HepG2 (cell line): Measurements from ENCODE around the gene SHC1. TPM values are rescaled to one million over a fixed set of nuclear protein-coding genes. Genes with fewer than 3 reads are reported as not detected.

Experiments
- ARHGAP35 ChIP-seq: sonication (generic); formaldehyde crosslinking; IDR thresholded peaks from 2 replicates; pipeline ENCODE4 v1.9.0; 2022; ENCODE audit warnings: mild to moderate bottlenecking, inconsistent platforms, moderate library complexity, missing genetic modification reagents, borderline replicate concordance
- ESRRA ChIP-seq: sonication (generic); formaldehyde crosslinking; IDR thresholded peaks from 2 replicates; pipeline ENCODE4 v1.5.1; 2020; ENCODE audit warnings: mild to moderate bottlenecking, low read depth, missing genetic modification reagents
- HDAC1 ChIP-seq: sonication (generic); formaldehyde crosslinking; IDR thresholded peaks from 2 replicates; pipeline ENCODE4 v1.5.1; 2020; ENCODE audit warnings: mild to moderate bottlenecking, missing genetic modification reagents
- HIC2 ChIP-seq: sonication (generic); formaldehyde crosslinking; IDR thresholded peaks from 2 replicates; pipeline ENCODE4 v1.9.0; 2022; ENCODE audit warnings: low read depth, missing genetic modification reagents
- JUNB ChIP-seq: sonication (generic); formaldehyde crosslinking; IDR thresholded peaks from 2 replicates; pipeline ENCODE4 v1.8.0; 2022; ENCODE audit warnings: missing genetic modification reagents, mild to moderate bottlenecking, borderline replicate concordance
- MXD4 ChIP-seq: IDR thresholded peaks from 2 replicates; pipeline ENCODE4 v1.6.1; 2016; ENCODE audit warnings: mild to moderate bottlenecking, missing biosample characterization, missing genetic modification reagents
- POGK ChIP-seq: sonication (generic); formaldehyde crosslinking; conservative IDR thresholded peaks from 2 replicates; pipeline ENCODE4 v1.8.0; 2022; ENCODE audit warnings: mild to moderate bottlenecking, moderate library complexity, missing genetic modification reagents
- ZNF142 ChIP-seq: sonication (generic); formaldehyde crosslinking; IDR thresholded peaks from 2 replicates; pipeline ENCODE4 v1.4.0; 2020; ENCODE audit warnings: missing genetic modification reagents
- ZNF576 ChIP-seq: sonication (generic); formaldehyde crosslinking; IDR thresholded peaks from 2 replicates; pipeline ENCODE4 v1.4.0; 2020; ENCODE audit warnings: mild to moderate bottlenecking, missing genetic modification reagents
- polyA plus RNA-seq, 8 experiments: library from polyadenylated mRNA; depleted of rRNA in 3 of 8; stranded (reverse) in 7 of 8; unstranded in 1 of 8; fragments of >200 nt; fragmentation: Illumina TruSeq in 4 of 8; extraction: Trizol in 4 of 8; gene quantifications; 2 replicates each; pipeline versions ENCODE4 v1.2.1 to v1.2.3, GENCODE V29; 2011 to 2016; ENCODE audit warnings: low read depth in 4 of 8, missing spikeins in 1 of 8, mixed read lengths in 1 of 8; ENCODE audit not compliant: insufficient read depth in 1 of 8
- total RNA-seq, 5 experiments: library from RNA; depleted of rRNA; stranded (reverse); fragments of >200 nt; fragmentation: Illumina TruSeq; extraction: Trizol; gene quantifications; 2 replicates each; pipeline ENCODE4 v1.2.3, GENCODE V29; 2016; ENCODE audit warnings: low read depth in 1 of 5
- TF ChIP-seq, protein P1 (sequence below): sonication (generic); formaldehyde crosslinking; IDR thresholded peaks from 2 replicates; pipeline ENCODE4 v1.4.0; 2020; ENCODE audit warnings: mild to moderate bottlenecking, missing genetic modification reagents

SHC1 gene
- total and polyA plus RNA-seq, 2 of the 13 experiments (the other 11 are each of a cell fraction or from before 2014, with no cell fraction given) = 52.0 to 137 TPM

- TF ChIP-seq, protein P1, sequence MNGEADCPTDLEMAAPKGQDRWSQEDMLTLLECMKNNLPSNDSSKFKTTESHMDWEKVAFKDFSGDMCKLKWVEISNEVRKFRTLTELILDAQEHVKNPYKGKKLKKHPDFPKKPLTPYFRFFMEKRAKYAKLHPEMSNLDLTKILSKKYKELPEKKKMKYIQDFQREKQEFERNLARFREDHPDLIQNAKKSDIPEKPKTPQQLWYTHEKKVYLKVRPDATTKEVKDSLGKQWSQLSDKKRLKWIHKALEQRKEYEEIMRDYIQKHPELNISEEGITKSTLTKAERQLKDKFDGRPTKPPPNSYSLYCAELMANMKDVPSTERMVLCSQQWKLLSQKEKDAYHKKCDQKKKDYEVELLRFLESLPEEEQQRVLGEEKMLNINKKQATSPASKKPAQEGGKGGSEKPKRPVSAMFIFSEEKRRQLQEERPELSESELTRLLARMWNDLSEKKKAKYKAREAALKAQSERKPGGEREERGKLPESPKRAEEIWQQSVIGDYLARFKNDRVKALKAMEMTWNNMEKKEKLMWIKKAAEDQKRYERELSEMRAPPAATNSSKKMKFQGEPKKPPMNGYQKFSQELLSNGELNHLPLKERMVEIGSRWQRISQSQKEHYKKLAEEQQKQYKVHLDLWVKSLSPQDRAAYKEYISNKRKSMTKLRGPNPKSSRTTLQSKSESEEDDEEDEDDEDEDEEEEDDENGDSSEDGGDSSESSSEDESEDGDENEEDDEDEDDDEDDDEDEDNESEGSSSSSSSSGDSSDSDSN (CRISPR knock-in tag) = peak; percentile 56; the same call in 1 of the 2 replicates
- TF ChIP-seq ARHGAP35 (CRISPR knock-in tag) = no peak
- peak; percentile 70; the same call in 1 of the 2 replicates for TF ChIP-seq HDAC1 (CRISPR knock-in tag)
- TF ChIP-seq JUNB = peak; percentile 50; the same call in 1 of the 2 replicates
- no peak for TF ChIP-seq POGK (CRISPR knock-in tag)
- TF ChIP-seq HIC2 = peak; percentile 46; the same call in 1 of the 2 replicates
- 0 out of 2 replicates have a peak, but pooled peaks have one; percentile 39 for TF ChIP-seq ESRRA
- TF ChIP-seq ZNF576 (CRISPR knock-in tag) = no peak
- peak; percentile 59; the same call in 1 of the 2 replicates for TF ChIP-seq ZNF142 (CRISPR knock-in tag)
- 0 out of 2 replicates have a peak, but pooled peaks have one; percentile 21 for TF ChIP-seq MXD4 (CRISPR knock-in tag)
Observed at GRCh38 chr1:154972517-154973343, 2.2 kb upstream of the SHC1 start (continued).
